OCI-LY1 (cell line): ENCODE results near the gene LCN1.

Experiments
- H2AFZ ChIP-seq: fragments of 200-600 bp; sonication (generic), shearing (Covaris generic); 2 replicates; pipeline ENCODE4 v1.6.0; 2014; ENCODE audit warnings: antibody characterized with exemption, mild to moderate bottlenecking, low read length
- H3F3A ChIP-seq: fragments of 200-600 bp; sonication (generic), shearing (Covaris generic); 2 replicates; pipeline ENCODE4 v1.6.0; 2014; ENCODE audit warnings: mild to moderate bottlenecking, antibody characterized with exemption, low read length, moderate library complexity; ENCODE audit not compliant: insufficient read depth
- H3K27ac ChIP-seq: fragments of 200-600 bp; sonication (generic); 2 replicates; pipeline ENCODE4 v1.5.1; 2014; ENCODE audit warnings: low read length, mixed run types, mild to moderate bottlenecking, low read depth; ENCODE audit not compliant: poor library complexity, severe bottlenecking
- H3K27me3 ChIP-seq: fragments of 200-600 bp; sonication (generic); 2 replicates; pipeline ENCODE4 v1.6.0; 2014; ENCODE audit warnings: antibody characterized with exemption, mild to moderate bottlenecking, low read length, moderate library complexity; ENCODE audit not compliant: insufficient read depth
- H3K36me3 ChIP-seq: fragments of 200-600 bp; sonication (generic); 2 replicates; pipeline ENCODE4 v1.6.1; 2014; ENCODE audit warnings: mild to moderate bottlenecking, antibody characterized with exemption, low read length, moderate library complexity, mixed read lengths; ENCODE audit not compliant: insufficient read depth
- H3K4me1 ChIP-seq: fragments of 200-600 bp; sonication (generic); 2 replicates; pipeline ENCODE4 v1.5.1; 2014; ENCODE audit warnings: mild to moderate bottlenecking, low read length, moderate library complexity; ENCODE audit not compliant: insufficient read depth, severe bottlenecking
- H3K4me2 ChIP-seq: fragments of 200-600 bp; sonication (generic), shearing (Covaris generic); 2 replicates; pipeline ENCODE4 v1.6.1; 2014; ENCODE audit warnings: low read length
- H3K4me3 ChIP-seq: fragments of 200-600 bp; sonication (generic); 2 replicates; pipeline ENCODE4 v1.5.1; 2014; ENCODE audit warnings: low read length, low read depth, mild to moderate bottlenecking, mixed read lengths; ENCODE audit not compliant: poor library complexity, severe bottlenecking
- H3K79me2 ChIP-seq: fragments of 200-600 bp; shearing (Covaris generic); 2 replicates; pipeline ENCODE4 v1.6.1; 2016; ENCODE audit warnings: mixed run types, low read length, mixed read lengths; ENCODE audit not compliant: insufficient read depth
- H3K9ac ChIP-seq: fragments of 200-600 bp; sonication (generic), shearing (Covaris generic); 2 replicates; pipeline ENCODE4 v1.6.1; 2014; ENCODE audit warnings: mild to moderate bottlenecking, low read length, mixed read lengths
- H3K9me2 ChIP-seq: fragments of 200-600 bp; sonication (generic), shearing (Covaris generic); 2 replicates; pipeline ENCODE4 v1.6.1; 2014; ENCODE audit warnings: low read depth, mild to moderate bottlenecking, low read length, mixed read lengths
- H3K9me3 ChIP-seq: fragments of 200-600 bp; shearing (Covaris generic); 2 replicates; pipeline ENCODE4 v1.6.1; 2014; ENCODE audit warnings: low read length, mixed read lengths
- H4K20me1 ChIP-seq: fragments of 200-600 bp; sonication (generic), shearing (Covaris generic); 2 replicates; pipeline ENCODE4 v1.6.0; 2016; ENCODE audit warnings: mild to moderate bottlenecking, low read length; ENCODE audit not compliant: insufficient read depth
- CTCF ChIP-seq: fragments of 200-600 bp; sonication (generic), shearing (Covaris generic); IDR thresholded peaks from 2 replicates; pipeline ENCODE4 v1.5.1; 2017; ENCODE audit warnings: mild to moderate bottlenecking, antibody characterized with exemption, low read length, moderate library complexity, mixed read lengths
- EZH2 ChIP-seq: fragments of 200-600 bp; sonication (generic), shearing (Covaris generic); IDR thresholded peaks from 2 replicates; pipeline ENCODE4 v1.8.0; 2017; ENCODE audit warnings: borderline replicate concordance, mixed run types, mild to moderate bottlenecking, antibody characterized with exemption, low read length, moderate library complexity, mixed read lengths

Gene LCN1

GRCh38 chr9:135574943-135575342 is 53.7 kb downstream of the LCN1 start:
- H3K4me2 ChIP-seq: no peak overlapping the region
- H3K79me2 ChIP-seq: no peaks in the 10 kb centered on the region
- H2AFZ ChIP-seq: no peak overlapping the region
- no peaks in the 10 kb centered on the region for H3K36me3 ChIP-seq
- H3K9me2 ChIP-seq: no peaks in the 10 kb centered on the region
- H3K27ac ChIP-seq: no peak overlapping the region
- no peak overlapping the region for H3K9ac ChIP-seq
- H4K20me1 ChIP-seq: no peaks in the 10 kb centered on the region
- no peaks in the 10 kb centered on the region for H3K4me1 ChIP-seq
- no peaks in the 10 kb centered on the region for H3F3A ChIP-seq
- H3K9me3 ChIP-seq: no peaks in the 10 kb centered on the region
- TF ChIP-seq EZH2 (no peak), CTCF (no peak)
- H3K27me3 ChIP-seq: peaks cover 14% of the 10 kb centered on the region; the same call in 1 of the 2 replicates
- H3K4me3 ChIP-seq: no peak overlapping the region
